HG02884 (cell line): ENCODE results near the gene MAPRE2.

Source experiments
- ATAC-seq: cut with Tn5 transposase; IDR thresholded peaks from one replicate; pipeline ENCODE4 v1.9.1; 2021; ENCODE audit warnings: mild to moderate bottlenecking, moderate library complexity; ENCODE audit not compliant: unreplicated experiment

The MAPRE2 gene

GRCh38 chr18:35061336-35061735 is 20.1 kb downstream of the MAPRE2 start:
- no peak for ATAC-seq

- no peak for ATAC-seq
Measured at GRCh38 chr18:35061804-35062203, 20.6 kb downstream of the MAPRE2 start.

- no peak for ATAC-seq
Measured at GRCh38 chr18:35062408-35062807, 21.2 kb downstream of the MAPRE2 start.

- ATAC-seq, result no peak
Measured at GRCh38 chr18:35063875-35064690, 22.9 kb downstream of the MAPRE2 start.

- no peak for ATAC-seq
Measured at GRCh38 chr18:35067454-35067853, 26.2 kb downstream of the MAPRE2 start.

- peak; percentile 66 for ATAC-seq
Measured at GRCh38 chr18:35071819-35072247, 30.6 kb downstream of the MAPRE2 start.

- no peak for ATAC-seq
Measured at GRCh38 chr18:35072616-35073015, 31.4 kb downstream of the MAPRE2 start.

GRCh38 chr18:35073186-35074105 is 32.2 kb downstream of the MAPRE2 start:
- ATAC-seq, result no peak

GRCh38 chr18:35074581-35074980 is 33.4 kb downstream of the MAPRE2 start:
- no peak for ATAC-seq

GRCh38 chr18:35075132-35075531 is 33.9 kb downstream of the MAPRE2 start:
- no peak for ATAC-seq

- ATAC-seq, result no peak
Measured at GRCh38 chr18:35076135-35076924, 35.1 kb downstream of the MAPRE2 start.

- ATAC-seq, result no peak
Measured at GRCh38 chr18:35077937-35078336, 36.7 kb downstream of the MAPRE2 start.

GRCh38 chr18:35080058-35080457 is 38.8 kb downstream of the MAPRE2 start:
- no peak for ATAC-seq

- ATAC-seq, result no peak
Measured at GRCh38 chr18:35083174-35083712, 42.0 kb downstream of the MAPRE2 start.

GRCh38 chr18:35084494-35085449 is 43.6 kb downstream of the MAPRE2 start:
- ATAC-seq, result no peak

- no peak for ATAC-seq
Measured at GRCh38 chr18:35085450-35086380, 44.5 kb downstream of the MAPRE2 start.

- ATAC-seq, result no peak
Measured at GRCh38 chr18:35086704-35087103, 45.5 kb downstream of the MAPRE2 start.

- no peak for ATAC-seq
Measured at GRCh38 chr18:35087726-35088125, 46.5 kb downstream of the MAPRE2 start.
